ENCODE measurements around the gene ADCYAP1R1. TPM values are rescaled to one million over a fixed set of nuclear protein-coding genes. Genes with fewer than 3 reads are reported as not detected.

The ADCYAP1R1 gene
- total RNA-seq, 4 donors from 2014 or later, result 1.9 to 7.4 (median 3.4) TPM

DNA sequence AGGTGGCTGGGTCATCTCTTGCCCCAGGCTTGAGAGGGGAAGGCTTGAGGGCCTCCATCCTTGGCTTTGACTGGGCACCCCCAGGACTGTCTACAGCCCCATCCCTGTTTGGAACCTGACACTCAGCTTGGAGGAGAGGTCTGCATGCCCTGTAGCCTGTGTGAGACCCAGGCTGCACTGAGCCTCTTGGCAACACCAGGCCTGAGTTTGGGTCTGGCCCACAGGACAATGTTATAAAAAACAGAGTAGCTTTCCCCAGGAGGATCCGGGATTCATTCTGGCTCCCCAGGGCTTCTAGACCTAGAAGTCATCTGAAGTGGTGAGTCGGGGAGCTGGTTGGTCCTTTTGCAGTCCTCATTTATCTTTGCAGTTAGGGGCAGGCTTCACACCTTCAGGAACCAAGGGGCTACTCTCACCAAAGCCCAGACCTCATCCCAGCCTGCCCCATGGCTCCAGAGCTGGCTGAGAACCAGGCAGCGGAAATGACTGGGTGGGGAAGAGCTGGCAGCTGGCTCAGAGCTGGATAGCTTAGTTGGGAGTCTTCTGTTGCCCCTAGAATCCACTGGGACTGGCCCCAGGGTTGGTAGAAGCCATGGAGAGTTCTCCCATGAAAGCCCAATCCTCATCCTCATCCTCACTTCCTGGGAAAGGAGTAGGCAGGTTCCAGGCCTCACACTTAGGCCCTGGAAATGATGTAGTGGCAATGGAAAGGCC lies 68.8 kb downstream of the ADCYAP1R1 start:
- in situ Hi-C loops (cut with MboI; ENCODE audit: low pct_ligation_motif_present in 1 of 4, low pct_unique_long_range_greater_than_20kb in 1 of 4, low sequenced_read_pairs in 3 of 4), result loop anchor here (5.0 to 25.0 kb wide), 5 partner anchors 136 to 319 kb away; no protein-coding TSS in a partner anchor
- Histone ChIP-seq H3K27ac (no peak overlapping the region), H3K4me3 (no peak overlapping the region), H3K4me1 (no peaks in the 10 kb centered on the region), H3K27me3 (no peaks in the 10 kb centered on the region), H3K36me3 (no peaks in the 10 kb centered on the region), H3K9me3 (no peaks in the 10 kb centered on the region)
- DNase-seq, result no peak
- 91% methylated on average over 3 of the region's 3 CpGs; no CpG with 5 or more reads in 1 of the 2 donors for WGBS, 2 donors (ENCODE audit: low coverage in 1 of 2)
- intact Hi-C loops (cut with DNase I; ENCODE audit: low total_unique reads), result loop anchor here (5.0 kb wide), 1 partner anchor 139 kb away; no protein-coding TSS in a partner anchor
- TF ChIP-seq POLR2AphosphoS5 (IDR thresholded peaks at IDR 0.05) (no peak), POLR2A (IDR thresholded peaks at IDR 0.05) (no peak), EP300 (IDR thresholded peaks at IDR 0.05; ENCODE audit: low read depth) (no peak)
- TF ChIP-seq, protein P1, sequence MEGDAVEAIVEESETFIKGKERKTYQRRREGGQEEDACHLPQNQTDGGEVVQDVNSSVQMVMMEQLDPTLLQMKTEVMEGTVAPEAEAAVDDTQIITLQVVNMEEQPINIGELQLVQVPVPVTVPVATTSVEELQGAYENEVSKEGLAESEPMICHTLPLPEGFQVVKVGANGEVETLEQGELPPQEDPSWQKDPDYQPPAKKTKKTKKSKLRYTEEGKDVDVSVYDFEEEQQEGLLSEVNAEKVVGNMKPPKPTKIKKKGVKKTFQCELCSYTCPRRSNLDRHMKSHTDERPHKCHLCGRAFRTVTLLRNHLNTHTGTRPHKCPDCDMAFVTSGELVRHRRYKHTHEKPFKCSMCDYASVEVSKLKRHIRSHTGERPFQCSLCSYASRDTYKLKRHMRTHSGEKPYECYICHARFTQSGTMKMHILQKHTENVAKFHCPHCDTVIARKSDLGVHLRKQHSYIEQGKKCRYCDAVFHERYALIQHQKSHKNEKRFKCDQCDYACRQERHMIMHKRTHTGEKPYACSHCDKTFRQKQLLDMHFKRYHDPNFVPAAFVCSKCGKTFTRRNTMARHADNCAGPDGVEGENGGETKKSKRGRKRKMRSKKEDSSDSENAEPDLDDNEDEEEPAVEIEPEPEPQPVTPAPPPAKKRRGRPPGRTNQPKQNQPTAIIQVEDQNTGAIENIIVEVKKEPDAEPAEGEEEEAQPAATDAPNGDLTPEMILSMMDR (IDR thresholded peaks at IDR 0.05), result no peak

DNA sequence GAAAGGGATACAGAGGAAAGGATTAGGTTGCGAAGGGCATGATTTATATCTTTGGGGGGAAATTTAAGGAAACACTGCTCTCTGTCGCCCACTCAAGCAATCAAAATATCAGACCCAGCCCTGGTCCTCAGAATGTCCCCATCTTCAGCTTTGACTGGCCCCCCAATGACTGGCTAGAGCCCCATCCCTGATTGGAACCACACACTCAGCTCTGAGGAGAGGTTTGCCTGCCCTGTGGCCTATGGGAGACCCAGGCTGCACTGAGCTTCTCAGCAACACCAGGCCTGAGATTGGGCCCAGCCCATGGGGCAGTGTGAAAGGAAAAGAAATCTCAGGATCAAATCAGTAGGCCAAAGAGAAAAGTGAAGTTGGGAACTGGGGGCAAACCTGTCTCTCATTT lies 69.5 kb downstream of the ADCYAP1R1 start:
- in situ Hi-C loops (cut with MboI; ENCODE audit: low pct_ligation_motif_present in 1 of 4, low pct_unique_long_range_greater_than_20kb in 1 of 4, low sequenced_read_pairs in 3 of 4), result loop anchor here (5.0 to 25.0 kb wide), 5 partner anchors 137 to 319 kb away; no protein-coding TSS in a partner anchor
- DNase-seq, result no peak
- Histone ChIP-seq H3K27ac (no peak overlapping the region), H3K9me3 (no peaks in the 10 kb centered on the region), H3K27me3 (no peaks in the 10 kb centered on the region), H3K4me3 (no peak overlapping the region), H3K4me1 (no peaks in the 10 kb centered on the region), H3K36me3 (no peaks in the 10 kb centered on the region)
- intact Hi-C loops (cut with DNase I; ENCODE audit: low total_unique reads), result loop anchor here (5.0 kb wide), 1 partner anchor 139 kb away; no protein-coding TSS in a partner anchor
- WGBS, 2 donors (ENCODE audit: low coverage in 1 of 2), result 93% methylated on average over 2 of the region's 2 CpGs; no CpG with 5 or more reads in 1 of the 2 donors
- TF ChIP-seq EP300 (IDR thresholded peaks at IDR 0.05; ENCODE audit: low read depth), result no peak

DNA sequence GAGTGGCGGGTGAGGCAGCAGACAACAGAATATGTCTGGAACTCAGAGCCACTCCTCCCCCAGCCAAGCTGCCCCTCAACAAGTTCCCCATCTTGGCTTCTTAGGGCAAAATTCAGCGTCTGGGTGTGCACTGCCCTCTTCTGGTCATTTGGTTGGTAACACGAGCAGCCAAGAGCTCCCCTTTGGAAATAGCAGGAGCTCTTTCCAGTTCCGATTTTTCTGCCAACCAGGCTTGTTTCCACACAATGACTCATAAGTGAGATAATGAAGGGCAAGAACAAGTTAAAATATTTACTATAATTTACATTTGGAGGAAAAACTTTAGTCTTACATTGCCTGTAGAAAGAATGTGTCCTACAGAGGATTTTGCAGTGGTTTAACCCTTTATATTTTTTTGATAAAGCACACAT lies 70.5 kb downstream of the ADCYAP1R1 start:
- peak; percentile 49 for DNase-seq
- Histone ChIP-seq H3K27me3 (no peaks in the 10 kb centered on the region), H3K27ac (no peak overlapping the region), H3K4me3 (no peak overlapping the region), H3K9me3 (no peaks in the 10 kb centered on the region), H3K4me1 (no peaks in the 10 kb centered on the region), H3K36me3 (no peaks in the 10 kb centered on the region)
- 0 to 10% methylated on average over 2 to 4 of the region's 4 CpGs for WGBS, 2 donors (ENCODE audit: low coverage in 1 of 2)
- in situ Hi-C loops (cut with MboI; ENCODE audit: low pct_ligation_motif_present in 1 of 4, low pct_unique_long_range_greater_than_20kb in 1 of 4, low sequenced_read_pairs in 3 of 4) (loop anchor here (5.0 to 25.0 kb wide), 5 partner anchors 138 to 320 kb away; no protein-coding TSS in a partner anchor), intact Hi-C loops (cut with DNase I; ENCODE audit: low total_unique reads) (loop anchor here (5.0 kb wide), 1 partner anchor 140 kb away; no protein-coding TSS in a partner anchor)
- TF ChIP-seq EP300 (IDR thresholded peaks at IDR 0.05; ENCODE audit: low read depth) (no peak), POLR2AphosphoS5 (IDR thresholded peaks at IDR 0.05) (no peak), POLR2A (IDR thresholded peaks at IDR 0.05) (no peak)
- TF ChIP-seq, protein P1 (IDR thresholded peaks at IDR 0.05), result peak; percentile 66 to 81 (median 69)

DNA sequence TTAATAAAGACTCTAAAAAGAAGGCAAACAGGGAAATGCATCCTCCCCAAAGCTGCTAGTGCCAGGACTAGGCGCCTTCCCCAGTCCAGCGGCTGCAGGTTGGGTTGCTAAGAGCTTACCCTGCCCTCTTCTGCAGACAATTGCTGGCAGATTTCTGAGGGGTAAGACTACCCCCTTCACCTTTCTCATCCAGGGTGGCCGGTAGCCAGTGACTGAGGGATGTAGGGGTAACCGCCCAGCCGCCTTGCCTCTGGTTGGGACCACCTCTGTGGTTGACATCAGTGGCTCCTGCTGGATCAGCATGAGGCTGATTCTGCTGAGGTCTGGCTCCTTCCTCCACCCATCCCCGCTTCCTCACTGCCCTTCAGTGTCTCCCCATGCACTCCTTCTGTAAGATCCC lies 71.2 kb downstream of the ADCYAP1R1 start:
- TF ChIP-seq POLR2AphosphoS5 (IDR thresholded peaks at IDR 0.05) (no peak), POLR2A (IDR thresholded peaks at IDR 0.05) (no peak), EP300 (IDR thresholded peaks at IDR 0.05; ENCODE audit: low read depth) (no peak)
- TF ChIP-seq, protein P1 (IDR thresholded peaks at IDR 0.05), result no peak
- H3K9me3 ChIP-seq, result no peaks in the 10 kb centered on the region
- no peaks in the 10 kb centered on the region for H3K36me3 ChIP-seq
- H3K27me3 ChIP-seq, result no peaks in the 10 kb centered on the region
- intact Hi-C loops (cut with DNase I; ENCODE audit: low total_unique reads) (loop anchor here (5.0 kb wide), 1 partner anchor 141 kb away; no protein-coding TSS in a partner anchor), in situ Hi-C loops (cut with MboI; ENCODE audit: low pct_ligation_motif_present in 1 of 4, low pct_unique_long_range_greater_than_20kb in 1 of 4, low sequenced_read_pairs in 3 of 4) (loop anchor here (5.0 to 25.0 kb wide), 5 partner anchors 139 to 321 kb away; no protein-coding TSS in a partner anchor)
- no peaks in the 10 kb centered on the region for H3K4me1 ChIP-seq
- WGBS, 2 donors (ENCODE audit: low coverage in 1 of 2), result 73 to 94% methylated on average over 2 to 6 of the region's 6 CpGs
- no peak for DNase-seq
- H3K4me3 ChIP-seq, result no peak overlapping the region
- no peak overlapping the region for H3K27ac ChIP-seq
